ENCODE measurements around the gene PLEKHH2.

DNA sequence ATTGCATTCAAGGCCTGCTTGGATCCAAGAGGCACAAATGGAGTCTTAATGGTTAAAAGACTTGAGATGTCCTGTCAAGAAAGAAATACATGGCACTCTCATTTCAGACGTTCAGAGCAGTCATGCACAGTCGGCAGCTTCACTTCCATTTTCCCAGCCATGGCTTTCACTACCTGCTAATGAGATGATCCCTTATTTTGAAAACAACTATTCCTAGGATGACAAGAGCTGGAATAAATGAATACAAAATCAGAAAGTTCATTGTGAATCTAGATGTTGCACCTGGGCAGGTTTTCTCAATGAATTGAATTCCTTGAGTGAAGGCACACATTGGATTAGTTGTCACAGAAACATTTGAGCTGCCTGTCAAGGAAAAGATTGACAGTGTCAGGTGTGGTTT is 175.9 kb downstream of the PLEKHH2 start:
- TF ChIP-seq, protein P1, sequence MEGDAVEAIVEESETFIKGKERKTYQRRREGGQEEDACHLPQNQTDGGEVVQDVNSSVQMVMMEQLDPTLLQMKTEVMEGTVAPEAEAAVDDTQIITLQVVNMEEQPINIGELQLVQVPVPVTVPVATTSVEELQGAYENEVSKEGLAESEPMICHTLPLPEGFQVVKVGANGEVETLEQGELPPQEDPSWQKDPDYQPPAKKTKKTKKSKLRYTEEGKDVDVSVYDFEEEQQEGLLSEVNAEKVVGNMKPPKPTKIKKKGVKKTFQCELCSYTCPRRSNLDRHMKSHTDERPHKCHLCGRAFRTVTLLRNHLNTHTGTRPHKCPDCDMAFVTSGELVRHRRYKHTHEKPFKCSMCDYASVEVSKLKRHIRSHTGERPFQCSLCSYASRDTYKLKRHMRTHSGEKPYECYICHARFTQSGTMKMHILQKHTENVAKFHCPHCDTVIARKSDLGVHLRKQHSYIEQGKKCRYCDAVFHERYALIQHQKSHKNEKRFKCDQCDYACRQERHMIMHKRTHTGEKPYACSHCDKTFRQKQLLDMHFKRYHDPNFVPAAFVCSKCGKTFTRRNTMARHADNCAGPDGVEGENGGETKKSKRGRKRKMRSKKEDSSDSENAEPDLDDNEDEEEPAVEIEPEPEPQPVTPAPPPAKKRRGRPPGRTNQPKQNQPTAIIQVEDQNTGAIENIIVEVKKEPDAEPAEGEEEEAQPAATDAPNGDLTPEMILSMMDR (conservative IDR thresholded peaks at IDR 0.05 in 1 of 2, IDR thresholded peaks at IDR 0.05 in 1 of 2; ENCODE audit: extremely low read depth in 1 of 2, insufficient read depth in 1 of 2, low read depth in 1 of 2, low read length in 2 of 2) = no peak
- TF ChIP-seq EZH2 (IDR thresholded peaks at IDR 0.05; ENCODE audit: borderline replicate concordance, low read length) = no peak
